GM23248 (cell line): ENCODE data around the gene LATS2.

ENCODE experiments used
- EZH2 ChIP-seq: fragments of 200-600 bp; sonication (generic); IDR thresholded peaks from 2 replicates; pipeline ENCODE4 v1.6.1; 2018; ENCODE audit warnings: antibody characterized with exemption, mild to moderate bottlenecking; ENCODE audit not compliant: insufficient read depth, poor library complexity, severe bottlenecking
- EZH2phosphoT487 ChIP-seq: fragments of 200-600 bp; sonication (generic); IDR thresholded peaks from 2 replicates; pipeline ENCODE4 v1.6.1; 2018; ENCODE audit warnings: antibody characterized with exemption, moderate library complexity, mild to moderate bottlenecking, low read depth; ENCODE audit not compliant: insufficient read depth

- TF ChIP-seq EZH2 (no peak), EZH2phosphoT487 (no peak)
Observed at GRCh38 chr13:21005193-21005592, 56.2 kb downstream of the LATS2 start.
